GM23338 (cell line): ENCODE results near the gene MVB12B. TPM values are rescaled to one million over a fixed set of nuclear protein-coding genes. Genes with fewer than 3 reads are reported as not detected.

ENCODE experiments used
- ATAC-seq: fragments of 200-7000 bp; cut with Tn5 transposase; 3 replicates; pipeline ENCODE4 v1.9.1; 2020
- DNase-seq: peaks from one replicate; pipeline ENCODE4 v3.0.0-alpha.2; 2015; ENCODE audit warnings: low spot score
- H2AFZ ChIP-seq: fragments of 200-600 bp; sonication (generic); 2 replicates; pipeline ENCODE4 v1.8.0; 2016; ENCODE audit warnings: antibody characterized with exemption, mild to moderate bottlenecking, moderate library complexity
- H3F3A ChIP-seq: fragments of 200-600 bp; sonication (generic); replicated peaks from 2 replicates; pipeline ENCODE4 v1.8.0; 2017; ENCODE audit warnings: antibody characterized with exemption, mixed run types, low read depth
- H3K27ac ChIP-seq: fragments of 200-600 bp; sonication (generic); 2 replicates; pipeline ENCODE4 v1.6.1; 2016; ENCODE audit warnings: low read depth
- H3K27me3 ChIP-seq: fragments of 200-600 bp; sonication (generic); 2 replicates; pipeline ENCODE4 v1.8.0; 2016; ENCODE audit warnings: mild to moderate bottlenecking, mixed run types, moderate library complexity; ENCODE audit not compliant: insufficient read depth
- H3K36me3 ChIP-seq: fragments of 200-600 bp; sonication (generic); 2 replicates; pipeline ENCODE4 v1.8.0; 2016; ENCODE audit warnings: mild to moderate bottlenecking; ENCODE audit not compliant: insufficient read depth
- H3K4me1 ChIP-seq: fragments of 200-600 bp; sonication (generic); 2 replicates; pipeline ENCODE4 v1.8.0; 2016; ENCODE audit warnings: mild to moderate bottlenecking, moderate library complexity; ENCODE audit not compliant: insufficient read depth
- H3K4me2 ChIP-seq: fragments of 200-600 bp; sonication (generic); 2 replicates; pipeline ENCODE4 v1.7.1; 2017; ENCODE audit warnings: mixed run types
- H3K4me3 ChIP-seq: fragments of 200-600 bp; sonication (generic); 2 replicates; pipeline ENCODE4 v1.6.1; 2016; ENCODE audit warnings: mixed run types
- H3K79me2 ChIP-seq: fragments of 200-600 bp; sonication (generic); replicated peaks from 2 replicates; pipeline ENCODE4 v1.8.0; 2017; ENCODE audit warnings: mild to moderate bottlenecking; ENCODE audit not compliant: insufficient read depth
- H3K9me2 ChIP-seq: fragments of 200-600 bp; sonication (generic); 2 replicates; pipeline ENCODE4 v1.8.0; 2017; ENCODE audit not compliant: insufficient read depth
- H4K20me1 ChIP-seq: fragments of 200-600 bp; sonication (generic); replicated peaks from 2 replicates; pipeline ENCODE4 v1.8.0; 2017; ENCODE audit warnings: mild to moderate bottlenecking; ENCODE audit not compliant: insufficient read depth
- H3K27ac Mint-ChIP-seq: 2 replicates; pipeline ENCODE4 v1.8.0; 2020; ENCODE audit warnings: inconsistent platforms, mild to moderate bottlenecking, moderate library complexity, mixed read lengths
- H3K27me3 Mint-ChIP-seq: 3 replicates; pipeline ENCODE4 v1.8.0; 2022; ENCODE audit warnings: low read depth, mild to moderate bottlenecking, moderate library complexity, mixed read lengths, inconsistent platforms; ENCODE audit not compliant: insufficient read depth, poor library complexity
- H3K36me3 Mint-ChIP-seq: 3 replicates; pipeline ENCODE4 v1.8.0; 2021; ENCODE audit warnings: low read depth, mild to moderate bottlenecking, inconsistent platforms, moderate library complexity, mixed read lengths
- H3K4me1 Mint-ChIP-seq: 3 replicates; pipeline ENCODE4 v1.8.0; 2020; ENCODE audit warnings: mild to moderate bottlenecking, inconsistent platforms, mixed read lengths
- H3K4me3 Mint-ChIP-seq: 3 replicates; pipeline ENCODE4 v1.8.0; 2021; ENCODE audit warnings: moderate library complexity, mild to moderate bottlenecking, inconsistent platforms, mixed read lengths
- H3K9me3 Mint-ChIP-seq: 3 replicates; pipeline ENCODE4 v1.8.0; 2020; ENCODE audit warnings: moderate library complexity, mild to moderate bottlenecking, inconsistent platforms, mixed read lengths
- CREB1 ChIP-seq: fragments of 250-450 bp; sonication (Bioruptor Pico); IDR thresholded peaks from 2 replicates; pipeline ENCODE4 v1.5.0; 2020; ENCODE audit warnings: low read depth, mild to moderate bottlenecking, moderate library complexity
- CTCF ChIP-seq, 2 experiments: fragments of 200-600 bp in 1 of 2; sonication (generic) in 1 of 2; conservative IDR thresholded peaks; 2 replicates each; pipeline versions ENCODE4 v1.5.1 to v1.6.1; 2016 to 2017; ENCODE audit warnings: antibody characterized with exemption in 2 of 2, low read depth in 2 of 2, mild to moderate bottlenecking in 2 of 2, moderate library complexity in 1 of 2
- NANOG ChIP-seq: IDR thresholded peaks from 2 replicates; pipeline ENCODE4 v1.6.1; 2016; ENCODE audit warnings: antibody characterized with exemption, borderline replicate concordance
- REST ChIP-seq: IDR thresholded peaks from one replicate; pipeline ENCODE4 v1.6.1; 2018; ENCODE audit warnings: antibody characterized with exemption; ENCODE audit not compliant: unreplicated experiment
- polyA plus RNA-seq: library from polyadenylated mRNA; unstranded; fragments of >200 nt; fragmentation: Nextera tagmentation; extraction: Ambion mirVana; gene quantifications from 2 replicates; pipeline ENCODE4 v1.2.1, GENCODE V29; 2016
- total RNA-seq: library from RNA; depleted of rRNA; stranded (reverse); fragments of >200 nt; shearing (Covaris generic); gene quantifications from 2 replicates; pipeline ENCODE4 v1.2.3, GENCODE V29; 2014
- TF ChIP-seq, protein P1 (sequence below): fragments of 250-450 bp; sonication (Bioruptor Pico); IDR thresholded peaks from 2 replicates; pipeline ENCODE4 v1.5.0; 2020; ENCODE audit warnings: mild to moderate bottlenecking, moderate library complexity
- TF ChIP-seq, protein P2 (sequence below): IDR thresholded peaks from 2 replicates; pipeline ENCODE4 v1.6.1; 2016; ENCODE audit warnings: antibody characterized with exemption

Gene MVB12B
- total and polyA plus RNA-seq, 2 experiments from 2014 or later = 1.9 to 6.6 TPM

DNA sequence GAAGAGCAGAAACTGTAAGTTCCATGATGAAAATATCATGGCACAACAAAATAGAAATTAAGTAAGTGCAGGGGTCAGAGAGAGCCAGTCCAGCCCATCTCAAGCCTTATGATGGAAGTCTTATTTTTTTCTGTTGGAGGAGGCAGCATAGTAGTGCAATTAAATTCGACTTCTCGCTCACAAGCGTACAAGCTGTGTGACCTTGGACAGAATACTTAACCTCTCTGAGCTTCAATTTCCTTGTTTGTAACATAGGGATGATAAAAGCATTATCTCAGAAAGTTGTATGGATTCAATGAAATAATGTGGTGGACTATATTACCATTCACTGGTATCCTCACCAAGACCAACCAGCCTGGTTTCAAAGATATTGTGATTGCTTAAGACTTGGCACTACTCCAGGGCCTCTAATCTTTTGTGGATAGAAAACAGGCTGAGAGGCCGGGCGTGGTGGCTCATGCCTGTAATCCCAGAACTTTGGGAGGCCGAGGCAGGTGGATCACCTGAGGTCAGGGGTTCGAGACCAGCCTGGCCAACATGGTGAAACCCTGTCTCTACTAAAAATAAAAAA lies 26.8 kb upstream of the MVB12B start:
- H3K79me2 ChIP-seq = no peaks in the 10 kb centered on the region
- no peaks in the 10 kb centered on the region for H3K4me1 ChIP-seq
- H3K4me3 Mint-ChIP-seq = no peak overlapping the region
- no peak overlapping the region for H3K27ac Mint-ChIP-seq
- ATAC-seq (no peak), DNase-seq (no peak)
- H3K4me1 Mint-ChIP-seq = peaks cover 4% of the 10 kb centered on the region; the same call in 2 of the 3 replicates
- H3K36me3 Mint-ChIP-seq = no peaks in the 10 kb centered on the region
- H3K4me2 ChIP-seq = no peak overlapping the region
- H4K20me1 ChIP-seq = no peaks in the 10 kb centered on the region
- H3F3A ChIP-seq = no peaks in the 10 kb centered on the region
- no peaks in the 10 kb centered on the region for H3K9me3 Mint-ChIP-seq
- no peaks in the 10 kb centered on the region for H3K27me3 ChIP-seq
- H3K9me2 ChIP-seq = no peaks in the 10 kb centered on the region
- no peak overlapping the region for H2AFZ ChIP-seq
- H3K36me3 ChIP-seq = no peaks in the 10 kb centered on the region
- no peak overlapping the region for H3K27ac ChIP-seq
- no peak overlapping the region for H3K4me3 ChIP-seq
- H3K27me3 Mint-ChIP-seq = peaks cover 8% of the 10 kb centered on the region
- TF ChIP-seq CREB1 (CRISPR knock-in tag) (no peak), NANOG (no peak)
- TF ChIP-seq, protein P1, sequence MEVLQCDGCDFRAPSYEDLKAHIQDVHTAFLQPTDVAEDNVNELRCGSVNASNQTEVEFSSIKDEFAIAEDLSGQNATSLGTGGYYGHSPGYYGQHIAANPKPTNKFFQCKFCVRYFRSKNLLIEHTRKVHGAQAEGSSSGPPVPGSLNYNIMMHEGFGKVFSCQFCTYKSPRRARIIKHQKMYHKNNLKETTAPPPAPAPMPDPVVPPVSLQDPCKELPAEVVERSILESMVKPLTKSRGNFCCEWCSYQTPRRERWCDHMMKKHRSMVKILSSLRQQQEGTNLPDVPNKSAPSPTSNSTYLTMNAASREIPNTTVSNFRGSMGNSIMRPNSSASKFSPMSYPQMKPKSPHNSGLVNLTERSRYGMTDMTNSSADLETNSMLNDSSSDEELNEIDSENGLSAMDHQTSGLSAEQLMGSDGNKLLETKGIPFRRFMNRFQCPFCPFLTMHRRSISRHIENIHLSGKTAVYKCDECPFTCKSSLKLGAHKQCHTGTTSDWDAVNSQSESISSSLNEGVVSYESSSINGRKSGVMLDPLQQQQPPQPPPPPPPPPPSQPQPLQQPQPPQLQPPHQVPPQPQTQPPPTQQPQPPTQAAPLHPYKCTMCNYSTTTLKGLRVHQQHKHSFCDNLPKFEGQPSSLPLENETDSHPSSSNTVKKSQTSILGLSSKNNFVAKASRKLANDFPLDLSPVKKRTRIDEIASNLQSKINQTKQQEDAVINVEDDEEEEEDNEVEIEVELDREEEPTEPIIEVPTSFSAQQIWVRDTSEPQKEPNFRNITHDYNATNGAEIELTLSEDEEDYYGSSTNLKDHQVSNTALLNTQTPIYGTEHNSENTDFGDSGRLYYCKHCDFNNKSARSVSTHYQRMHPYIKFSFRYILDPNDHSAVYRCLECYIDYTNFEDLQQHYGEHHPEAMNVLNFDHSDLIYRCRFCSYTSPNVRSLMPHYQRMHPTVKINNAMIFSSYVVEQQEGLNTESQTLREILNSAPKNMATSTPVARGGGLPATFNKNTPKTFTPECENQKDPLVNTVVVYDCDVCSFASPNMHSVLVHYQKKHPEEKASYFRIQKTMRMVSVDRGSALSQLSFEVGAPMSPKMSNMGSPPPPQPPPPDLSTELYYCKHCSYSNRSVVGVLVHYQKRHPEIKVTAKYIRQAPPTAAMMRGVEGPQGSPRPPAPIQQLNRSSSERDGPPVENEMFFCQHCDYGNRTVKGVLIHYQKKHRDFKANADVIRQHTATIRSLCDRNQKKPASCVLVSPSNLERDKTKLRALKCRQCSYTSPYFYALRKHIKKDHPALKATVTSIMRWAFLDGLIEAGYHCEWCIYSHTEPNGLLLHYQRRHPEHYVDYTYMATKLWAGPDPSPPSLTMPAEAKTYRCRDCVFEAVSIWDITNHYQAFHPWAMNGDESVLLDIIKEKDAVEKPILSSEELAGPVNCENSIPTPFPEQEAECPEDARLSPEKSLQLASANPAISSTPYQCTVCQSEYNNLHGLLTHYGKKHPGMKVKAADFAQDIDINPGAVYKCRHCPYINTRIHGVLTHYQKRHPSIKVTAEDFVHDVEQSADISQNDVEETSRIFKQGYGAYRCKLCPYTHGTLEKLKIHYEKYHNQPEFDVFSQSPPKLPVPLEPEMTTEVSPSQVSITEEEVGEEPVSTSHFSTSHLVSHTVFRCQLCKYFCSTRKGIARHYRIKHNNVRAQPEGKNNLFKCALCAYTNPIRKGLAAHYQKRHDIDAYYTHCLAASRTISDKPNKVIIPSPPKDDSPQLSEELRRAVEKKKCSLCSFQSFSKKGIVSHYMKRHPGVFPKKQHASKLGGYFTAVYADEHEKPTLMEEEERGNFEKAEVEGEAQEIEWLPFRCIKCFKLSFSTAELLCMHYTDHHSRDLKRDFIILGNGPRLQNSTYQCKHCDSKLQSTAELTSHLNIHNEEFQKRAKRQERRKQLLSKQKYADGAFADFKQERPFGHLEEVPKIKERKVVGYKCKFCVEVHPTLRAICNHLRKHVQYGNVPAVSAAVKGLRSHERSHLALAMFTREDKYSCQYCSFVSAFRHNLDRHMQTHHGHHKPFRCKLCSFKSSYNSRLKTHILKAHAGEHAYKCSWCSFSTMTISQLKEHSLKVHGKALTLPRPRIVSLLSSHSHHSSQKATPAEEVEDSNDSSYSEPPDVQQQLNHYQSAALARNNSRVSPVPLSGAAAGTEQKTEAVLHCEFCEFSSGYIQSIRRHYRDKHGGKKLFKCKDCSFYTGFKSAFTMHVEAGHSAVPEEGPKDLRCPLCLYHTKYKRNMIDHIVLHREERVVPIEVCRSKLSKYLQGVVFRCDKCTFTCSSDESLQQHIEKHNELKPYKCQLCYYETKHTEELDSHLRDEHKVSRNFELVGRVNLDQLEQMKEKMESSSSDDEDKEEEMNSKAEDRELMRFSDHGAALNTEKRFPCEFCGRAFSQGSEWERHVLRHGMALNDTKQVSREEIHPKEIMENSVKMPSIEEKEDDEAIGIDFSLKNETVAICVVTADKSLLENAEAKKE = no peak
- TF ChIP-seq, protein P2, sequence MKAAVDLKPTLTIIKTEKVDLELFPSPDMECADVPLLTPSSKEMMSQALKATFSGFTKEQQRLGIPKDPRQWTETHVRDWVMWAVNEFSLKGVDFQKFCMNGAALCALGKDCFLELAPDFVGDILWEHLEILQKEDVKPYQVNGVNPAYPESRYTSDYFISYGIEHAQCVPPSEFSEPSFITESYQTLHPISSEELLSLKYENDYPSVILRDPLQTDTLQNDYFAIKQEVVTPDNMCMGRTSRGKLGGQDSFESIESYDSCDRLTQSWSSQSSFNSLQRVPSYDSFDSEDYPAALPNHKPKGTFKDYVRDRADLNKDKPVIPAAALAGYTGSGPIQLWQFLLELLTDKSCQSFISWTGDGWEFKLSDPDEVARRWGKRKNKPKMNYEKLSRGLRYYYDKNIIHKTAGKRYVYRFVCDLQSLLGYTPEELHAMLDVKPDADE = no peak

DNA sequence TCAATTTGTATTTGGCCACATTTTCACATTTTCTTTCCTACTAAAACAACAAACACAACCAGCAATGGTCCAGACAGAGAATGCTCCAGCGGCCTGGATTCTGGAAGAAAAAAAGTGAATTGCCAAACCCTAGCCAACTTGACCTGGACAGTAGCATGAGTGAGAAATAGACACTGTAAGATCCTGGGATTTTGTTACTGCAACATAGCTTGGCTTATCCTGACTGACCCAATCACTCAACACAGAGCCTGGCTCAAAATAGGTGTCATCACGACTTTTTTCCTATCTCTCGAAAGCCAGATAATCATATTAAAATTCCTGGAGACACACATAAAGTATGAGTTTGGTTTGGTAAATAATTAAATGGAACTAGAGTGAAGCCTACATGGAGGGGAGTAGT lies 25.4 kb upstream of the MVB12B start:
- ATAC-seq (no peak), DNase-seq (no peak)
- Histone ChIP-seq H3K9me2 (no peaks in the 10 kb centered on the region), H3K4me2 (no peak overlapping the region), H3K36me3 (no peaks in the 10 kb centered on the region), H3K27me3 (no peaks in the 10 kb centered on the region), H4K20me1 (no peaks in the 10 kb centered on the region), H3K4me3 (no peak overlapping the region), H2AFZ (no peak overlapping the region), H3K79me2 (no peaks in the 10 kb centered on the region), H3F3A (no peaks in the 10 kb centered on the region), H3K27ac (no peak overlapping the region), H3K4me1 (no peaks in the 10 kb centered on the region)
- Mint-ChIP-seq H3K27ac (no peak overlapping the region), H3K9me3 (no peaks in the 10 kb centered on the region), H3K4me1 (peaks cover 4% of the 10 kb centered on the region; the same call in 2 of the 3 replicates), H3K4me3 (no peak overlapping the region), H3K27me3 (peaks cover 9% of the 10 kb centered on the region), H3K36me3 (no peaks in the 10 kb centered on the region)
- no peak for TF ChIP-seq REST
- no peak for TF ChIP-seq CREB1 (CRISPR knock-in tag)
- TF ChIP-seq CTCF (conservative IDR thresholded peaks at IDR 0.05; ENCODE audit: low read depth in 2 of 2) = no peak
